ENCODE measurements around the gene GPHN.
"Not testable (repeated sequence)": the region's sequence is repeated elsewhere in the genome, so short reads cannot be mapped to it uniquely, and the experiment has no call there.

Gene GPHN

GRCh38 chr14:66575939-66576338, 68.0 kb downstream of the GPHN start:
- TF ChIP-seq, protein P1, sequence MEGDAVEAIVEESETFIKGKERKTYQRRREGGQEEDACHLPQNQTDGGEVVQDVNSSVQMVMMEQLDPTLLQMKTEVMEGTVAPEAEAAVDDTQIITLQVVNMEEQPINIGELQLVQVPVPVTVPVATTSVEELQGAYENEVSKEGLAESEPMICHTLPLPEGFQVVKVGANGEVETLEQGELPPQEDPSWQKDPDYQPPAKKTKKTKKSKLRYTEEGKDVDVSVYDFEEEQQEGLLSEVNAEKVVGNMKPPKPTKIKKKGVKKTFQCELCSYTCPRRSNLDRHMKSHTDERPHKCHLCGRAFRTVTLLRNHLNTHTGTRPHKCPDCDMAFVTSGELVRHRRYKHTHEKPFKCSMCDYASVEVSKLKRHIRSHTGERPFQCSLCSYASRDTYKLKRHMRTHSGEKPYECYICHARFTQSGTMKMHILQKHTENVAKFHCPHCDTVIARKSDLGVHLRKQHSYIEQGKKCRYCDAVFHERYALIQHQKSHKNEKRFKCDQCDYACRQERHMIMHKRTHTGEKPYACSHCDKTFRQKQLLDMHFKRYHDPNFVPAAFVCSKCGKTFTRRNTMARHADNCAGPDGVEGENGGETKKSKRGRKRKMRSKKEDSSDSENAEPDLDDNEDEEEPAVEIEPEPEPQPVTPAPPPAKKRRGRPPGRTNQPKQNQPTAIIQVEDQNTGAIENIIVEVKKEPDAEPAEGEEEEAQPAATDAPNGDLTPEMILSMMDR (IDR thresholded peaks at IDR 0.05): no peak

GRCh38 chr14:66587753-66588152, 79.8 kb downstream of the GPHN start:
- not testable (repeated sequence) for H3K27me3 ChIP-seq

More at GRCh38 chr14:66575939-66576338, 68.0 kb downstream of the GPHN start:
- Histone ChIP-seq H3K9me3 (peaks cover 12% of the 10 kb centered on the region), H3K36me3 (no peaks in the 10 kb centered on the region), H3K4me1 (ENCODE audit: control insufficient read depth in 1 of 2, insufficient read depth in 1 of 2, low read depth in 1 of 2, low read length in 1 of 2) (no peaks in the 10 kb centered on the region), H3K27ac (no peak overlapping the region), H3K27me3 (no peaks in the 10 kb centered on the region), H3K4me3 (ENCODE audit: low read depth in 1 of 2, low read length in 1 of 2) (no peak overlapping the region)

DNA sequence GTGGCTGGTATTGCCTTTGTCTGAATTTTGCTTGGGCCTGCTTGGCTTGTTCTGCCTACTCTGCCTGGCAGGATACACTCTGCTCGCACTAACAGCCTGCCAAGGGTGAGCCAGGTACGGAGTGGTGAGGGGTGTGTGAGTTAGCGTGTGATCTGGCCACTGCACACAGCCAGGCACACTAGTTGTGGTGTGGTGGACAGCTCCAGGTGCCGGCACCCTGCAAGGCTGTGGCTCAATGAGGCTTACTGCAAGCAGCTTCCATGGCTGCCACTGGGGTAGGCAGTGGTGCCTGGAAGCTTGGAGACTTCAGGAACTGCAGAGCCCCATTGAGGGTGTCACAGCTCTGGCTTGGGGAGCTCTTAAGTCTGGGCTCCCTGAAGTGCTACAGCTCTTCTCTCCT, 87.4 kb downstream of the GPHN start:
- TF ChIP-seq, protein P1 (IDR thresholded peaks at IDR 0.05): no peak
- no peak overlapping the region for H3K27ac ChIP-seq
- no peak overlapping the region for H3K4me3 ChIP-seq (ENCODE audit: low read depth in 1 of 2, low read length in 1 of 2)
- H3K27me3 ChIP-seq: no peaks in the 10 kb centered on the region
- no peaks in the 10 kb centered on the region for H3K36me3 ChIP-seq
- H3K9me3 ChIP-seq: peaks cover 7% of the 10 kb centered on the region
- no peaks in the 10 kb centered on the region for H3K4me1 ChIP-seq (ENCODE audit: control insufficient read depth in 1 of 2, insufficient read depth in 1 of 2, low read depth in 1 of 2, low read length in 1 of 2)

More at GRCh38 chr14:66587753-66588152, 79.8 kb downstream of the GPHN start:
- not testable (repeated sequence) for H3K27ac ChIP-seq; H3K4me1 ChIP-seq (ENCODE audit: control insufficient read depth in 1 of 2, insufficient read depth in 1 of 2, low read depth in 1 of 2, low read length in 1 of 2); H3K4me3 ChIP-seq (ENCODE audit: low read depth in 1 of 2, low read length in 1 of 2); H3K36me3 ChIP-seq; H3K9me3 ChIP-seq

DNA sequence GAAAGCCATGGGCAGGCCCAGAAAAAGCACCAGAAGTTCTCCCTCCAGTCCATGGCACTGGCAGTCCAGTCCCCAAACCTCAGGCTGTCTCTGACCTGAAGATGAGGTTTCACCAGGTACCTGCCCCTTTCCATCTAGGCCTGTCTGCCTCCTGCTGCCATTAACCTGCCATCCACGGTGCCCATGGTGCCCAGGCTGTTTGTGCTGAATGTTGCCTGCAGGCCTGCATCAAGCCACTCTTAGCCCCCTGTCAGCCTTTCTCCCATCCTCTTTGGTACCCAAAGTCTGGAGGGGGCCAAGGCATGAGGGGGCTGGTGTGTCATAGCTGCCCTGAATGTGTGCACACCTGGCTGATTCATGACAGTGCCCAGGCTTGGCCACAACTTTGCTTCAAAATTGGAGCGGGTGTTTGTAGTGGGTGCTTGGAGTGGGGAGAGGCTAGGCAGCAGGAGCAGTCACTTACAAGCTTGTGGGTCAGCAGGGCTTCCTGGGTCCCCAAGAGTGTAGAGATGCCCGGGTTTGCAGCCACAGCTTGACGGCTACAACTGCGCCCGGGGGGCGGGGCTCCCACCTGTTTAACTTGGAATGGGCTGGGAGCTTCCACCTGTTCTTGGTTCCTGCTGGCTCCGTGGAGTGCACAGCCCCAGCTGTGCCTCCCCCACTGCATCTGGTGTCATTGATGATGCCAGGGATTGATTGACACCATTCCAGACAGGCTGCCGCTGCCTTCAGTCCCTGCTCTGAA, 88.5 kb downstream of the GPHN start:
- no peaks in the 10 kb centered on the region for H3K4me1 ChIP-seq (ENCODE audit: control insufficient read depth in 1 of 2, insufficient read depth in 1 of 2, low read depth in 1 of 2, low read length in 1 of 2)
- no peak overlapping the region for H3K27ac ChIP-seq
- H3K27me3 ChIP-seq: no peaks in the 10 kb centered on the region
- H3K36me3 ChIP-seq: no peaks in the 10 kb centered on the region
- H3K9me3 ChIP-seq: peaks cover 7% of the 10 kb centered on the region
- no peak overlapping the region for H3K4me3 ChIP-seq (ENCODE audit: low read depth in 1 of 2, low read length in 1 of 2)
- TF ChIP-seq, protein P1 (IDR thresholded peaks at IDR 0.05): no peak

DNA sequence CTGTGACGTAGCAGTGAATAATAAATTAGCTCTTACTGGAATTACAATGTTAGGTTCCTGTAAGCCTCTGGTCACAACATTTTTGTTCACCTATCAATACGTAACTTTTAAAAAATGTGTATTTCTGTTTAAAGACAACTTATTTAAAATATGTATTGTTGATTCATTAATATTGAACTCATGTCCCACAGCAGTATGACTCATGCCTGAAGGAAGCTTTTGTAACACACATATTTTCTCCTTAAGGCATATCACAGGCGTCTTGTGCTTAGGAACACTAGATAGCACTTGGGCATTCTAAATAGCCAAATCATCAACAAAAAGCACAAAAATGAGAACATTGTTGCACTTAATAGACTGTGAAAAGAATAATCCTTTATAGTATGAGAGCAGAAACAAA, 92.5 kb downstream of the GPHN start:
- Histone ChIP-seq H3K4me1 (ENCODE audit: control insufficient read depth in 1 of 2, insufficient read depth in 1 of 2, low read depth in 1 of 2, low read length in 1 of 2) (no peaks in the 10 kb centered on the region), H3K9me3 (peaks cover 3% of the 10 kb centered on the region), H3K4me3 (ENCODE audit: low read depth in 1 of 2, low read length in 1 of 2) (no peak overlapping the region), H3K27me3 (no peaks in the 10 kb centered on the region), H3K27ac (no peak overlapping the region), H3K36me3 (no peaks in the 10 kb centered on the region)
- TF ChIP-seq, protein P1 (IDR thresholded peaks at IDR 0.05): no peak

DNA sequence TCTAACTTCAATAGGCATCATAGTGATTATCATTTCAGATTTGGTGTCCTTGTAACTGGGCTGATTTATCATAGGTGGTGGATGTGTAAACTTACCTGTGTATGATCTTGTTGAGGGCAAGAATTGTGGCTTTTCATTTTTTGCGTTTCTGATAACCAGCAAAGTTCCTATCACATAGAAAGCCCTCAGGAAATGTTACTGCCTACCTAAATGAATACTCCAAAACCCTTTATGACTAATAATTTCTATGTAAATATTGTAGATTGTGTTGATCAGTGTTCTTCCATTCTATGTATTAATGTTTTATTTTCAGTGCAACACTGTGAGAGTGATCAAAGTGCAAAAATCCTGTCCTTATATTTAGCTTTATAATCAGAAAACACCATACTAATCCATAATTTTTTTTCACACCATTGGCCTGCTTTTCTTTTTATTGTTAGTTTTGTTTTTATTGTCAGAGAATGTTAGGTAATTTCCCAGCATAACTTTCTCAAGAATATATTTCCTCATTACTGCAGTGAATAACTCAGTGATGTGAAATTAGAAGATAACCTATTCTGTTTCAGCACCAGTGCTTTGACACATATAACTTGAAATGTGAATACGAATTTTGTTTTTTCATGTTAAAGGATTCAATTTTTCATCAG, 94.1 kb downstream of the GPHN start:
- Histone ChIP-seq H3K4me1 (ENCODE audit: control insufficient read depth in 1 of 2, insufficient read depth in 1 of 2, low read depth in 1 of 2, low read length in 1 of 2) (no peaks in the 10 kb centered on the region), H3K4me3 (ENCODE audit: low read depth in 1 of 2, low read length in 1 of 2) (no peak overlapping the region), H3K27ac (no peak overlapping the region), H3K27me3 (no peaks in the 10 kb centered on the region), H3K36me3 (no peaks in the 10 kb centered on the region), H3K9me3 (no peaks in the 10 kb centered on the region)
- TF ChIP-seq, protein P1 (IDR thresholded peaks at IDR 0.05): no peak
